Activated CD4-positive, CD25-positive, alpha-beta regulatory T cell treated with anti-CD3 and anti-CD28 coated beads, Interleukin-2, amount 50 U/mL, for 16 hours (primary cell): Measurements from ENCODE around the gene ZNF264.
"Not testable (repeated sequence)": the region's sequence is repeated elsewhere in the genome, so short reads cannot be mapped to it uniquely, and the experiment has no call there.

Experiments
- DNase-seq: peaks from one replicate; pipeline ENCODE4 v3.0.0-alpha.2; 2020; ENCODE audit warnings: low read depth, low spot score

Gene ZNF264

DNA sequence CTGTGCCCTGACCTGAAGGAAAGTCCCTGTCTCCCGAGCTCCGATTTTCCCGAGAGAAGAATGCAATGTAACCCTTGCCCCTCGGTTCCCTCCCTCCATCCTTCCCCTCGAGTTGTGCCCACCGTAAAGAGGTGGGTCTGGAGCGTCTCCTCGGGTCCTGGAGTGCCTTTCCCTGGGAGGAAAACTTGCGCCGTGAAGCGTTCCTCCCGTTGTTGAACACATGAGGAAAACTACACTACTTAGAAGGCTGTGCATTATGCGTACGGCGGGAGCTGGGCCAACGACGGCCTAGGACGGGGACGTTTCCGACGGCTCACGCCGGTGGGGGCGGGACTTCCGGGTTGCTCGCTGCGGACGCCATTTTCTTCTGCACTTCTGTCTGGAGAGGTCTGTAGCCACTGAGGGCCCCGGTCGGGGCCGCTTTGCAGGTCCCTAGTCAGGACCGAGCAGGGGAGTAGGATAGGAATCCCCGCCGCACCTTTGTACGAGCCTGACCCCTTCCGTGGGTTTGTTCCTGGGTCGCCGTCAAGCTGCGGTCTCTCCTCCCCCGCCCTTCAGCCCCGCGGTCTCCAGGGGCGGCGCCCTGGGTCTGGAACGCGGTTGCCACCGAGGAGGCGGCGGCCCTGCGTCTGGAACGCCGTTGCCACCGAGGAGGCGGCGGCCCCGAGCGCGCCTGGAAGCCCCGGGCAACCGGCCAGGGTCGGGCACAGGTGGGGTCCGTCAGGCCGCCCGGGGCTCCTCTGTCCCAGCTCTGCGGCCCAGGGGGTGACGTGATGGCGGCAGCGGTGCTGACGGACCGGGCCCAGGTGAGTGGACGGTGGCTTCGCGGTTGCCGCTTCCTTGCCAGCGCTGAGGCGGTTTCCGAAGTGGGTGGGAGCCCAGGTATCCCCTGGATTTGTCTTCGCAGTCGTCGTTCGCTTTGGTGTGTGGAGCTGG is at the start of gene ZNF264:
ZNF264 (plus strand) TSS at position 360 of the 936 bp plus-strand sequence; CDS start at position 774, 414 bp downstream.
- DNase-seq, result peak; percentile 75

DNA sequence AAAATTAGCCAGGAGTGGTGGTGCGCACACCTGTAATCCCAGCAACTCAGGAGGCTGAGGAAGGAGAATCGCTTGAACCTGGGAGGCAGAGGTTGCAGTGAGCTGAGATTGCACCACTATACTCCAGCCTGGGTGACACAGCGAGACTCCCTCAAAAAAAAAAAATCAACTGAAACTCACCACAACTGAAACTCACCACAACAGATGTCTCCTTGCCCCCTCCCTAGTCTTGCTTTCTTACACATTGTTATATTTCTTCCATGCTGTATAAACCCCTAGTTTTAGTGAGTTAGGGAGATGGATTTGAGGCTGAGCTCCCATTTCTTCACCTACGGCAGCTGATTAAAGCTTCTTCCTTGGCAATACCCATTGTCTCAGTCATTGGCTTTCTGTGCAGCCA is 49.6 kb upstream of the ZNF264 start:
- no peak for DNase-seq

- DNase-seq, result no peak
Measured at GRCh38 chr19:57152921-57153320, 38.4 kb upstream of the ZNF264 start.

GRCh38 chr19:57161985-57162539 is 29.2 kb upstream of the ZNF264 start:
- no peak for DNase-seq

- DNase-seq, result no peak
Measured at GRCh38 chr19:57165846-57166245, 25.5 kb upstream of the ZNF264 start.

DNA sequence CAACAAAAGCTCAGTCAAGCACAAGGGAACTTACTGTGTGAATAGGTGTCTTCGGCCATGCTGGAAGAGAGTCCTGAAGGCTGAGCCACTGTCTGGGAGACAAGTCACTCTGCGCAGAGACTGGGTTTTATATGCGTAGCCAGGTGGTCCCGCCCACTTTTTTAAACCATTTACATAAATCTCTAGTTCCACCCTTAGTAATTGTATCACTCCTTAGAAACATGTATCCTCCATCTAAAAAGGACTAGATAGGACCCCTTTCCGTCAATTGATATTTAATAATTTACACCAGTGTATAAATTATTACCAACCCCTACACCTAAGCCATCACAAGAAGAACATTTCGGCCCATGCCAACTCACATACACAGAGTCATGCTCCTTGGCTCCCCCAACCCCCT is 23.9 kb upstream of the ZNF264 start, which contains the start of gene DUXA:
DUXA (minus strand) TSS at position 101 of the 400 bp plus-strand sequence; CDS start at position 59, 42 bp downstream.
- no peak for DNase-seq

DNA sequence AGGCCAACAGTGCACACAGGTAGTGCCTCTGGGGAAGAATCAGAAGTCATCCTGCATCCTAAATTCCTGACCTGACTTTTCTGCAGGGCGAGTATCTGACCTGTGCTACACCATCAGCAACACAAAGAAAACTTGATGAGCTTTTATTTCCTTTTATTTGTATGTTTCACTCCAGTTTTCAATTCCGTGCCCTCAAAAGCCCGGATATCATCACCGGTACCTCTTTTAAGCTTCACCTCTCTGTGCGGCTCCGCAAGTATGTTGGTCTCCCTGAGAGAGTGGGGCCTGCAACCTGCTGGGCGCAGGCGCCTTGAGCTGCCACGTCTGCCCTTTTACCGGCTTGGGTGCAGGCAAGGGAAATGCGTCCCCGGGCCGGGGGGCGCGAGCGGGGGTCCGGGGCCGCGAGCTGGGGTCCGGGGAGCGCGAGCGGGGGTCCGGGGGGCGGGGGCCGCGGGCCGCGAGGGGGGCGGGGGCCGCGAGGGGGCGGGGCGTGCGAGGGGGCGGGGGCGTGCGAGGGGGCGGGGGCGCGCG is 19.7 kb upstream of the ZNF264 start:
- DNase-seq, result no peak

DNA sequence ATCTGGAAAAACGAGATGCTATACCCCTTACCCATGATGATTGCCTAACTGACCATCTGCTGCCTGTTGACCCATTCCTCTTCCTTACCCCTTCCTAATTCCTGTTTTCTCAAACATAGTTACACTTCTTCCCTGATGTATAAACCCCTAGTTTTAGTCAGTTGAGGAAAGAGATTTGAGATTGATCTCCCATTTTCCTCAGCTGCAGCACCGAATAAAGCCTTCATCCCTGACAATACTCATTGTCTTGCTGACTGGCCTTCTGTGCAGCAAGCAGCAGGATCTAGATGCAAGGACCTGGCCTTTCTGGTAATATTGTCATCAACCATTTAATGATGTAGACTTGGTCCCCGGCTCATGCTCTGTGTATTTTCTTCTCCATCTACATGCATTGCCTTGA is 999 bp upstream of the ZNF264 start:
- DNase-seq, result no peak

GRCh38 chr19:57192077-57192420 is 749 bp downstream of the ZNF264 start:
- no peak for DNase-seq

- no peak for DNase-seq
Measured at GRCh38 chr19:57192993-57193392, 1.7 kb downstream of the ZNF264 start.

DNA sequence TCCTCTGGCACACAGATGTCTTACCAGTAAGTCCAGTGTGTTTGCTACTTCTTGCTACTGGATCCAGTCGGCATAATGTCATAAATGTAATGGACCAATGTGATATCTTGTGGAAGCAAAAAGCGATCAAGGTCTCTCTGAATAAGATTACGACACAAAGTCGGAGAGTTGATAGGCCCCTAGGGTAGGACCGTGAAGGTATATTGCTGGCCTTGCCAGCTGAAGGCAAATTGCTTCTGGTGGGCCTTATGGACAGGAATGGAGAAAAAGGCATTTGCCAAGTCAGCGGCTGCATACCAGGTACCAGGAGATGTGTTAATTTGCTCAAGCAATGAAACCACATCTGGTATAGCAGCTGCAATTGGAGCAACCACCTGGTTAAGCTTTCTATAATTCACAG is 6.6 kb downstream of the ZNF264 start:
- not testable (repeated sequence) for DNase-seq

DNA sequence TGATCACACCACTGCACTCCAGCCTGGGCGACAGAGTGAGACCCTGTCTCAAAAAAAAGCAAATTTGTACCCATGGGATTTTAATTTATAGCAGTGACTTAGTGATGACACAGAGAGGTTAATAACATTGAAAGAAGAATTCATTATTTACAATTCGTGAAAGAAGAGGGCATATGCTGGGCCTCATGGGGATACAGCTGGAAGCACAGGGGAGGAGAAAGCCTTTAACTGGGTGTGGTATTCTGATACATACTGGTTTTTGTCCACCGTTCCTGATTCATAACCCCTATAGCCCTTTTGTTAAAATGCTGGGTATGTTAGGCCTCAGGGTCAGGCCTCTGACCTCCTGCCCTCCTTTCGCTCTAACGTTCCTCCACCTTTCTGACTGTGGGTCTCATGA is 10.9 kb downstream of the ZNF264 start:
- DNase-seq, result no peak

DNA sequence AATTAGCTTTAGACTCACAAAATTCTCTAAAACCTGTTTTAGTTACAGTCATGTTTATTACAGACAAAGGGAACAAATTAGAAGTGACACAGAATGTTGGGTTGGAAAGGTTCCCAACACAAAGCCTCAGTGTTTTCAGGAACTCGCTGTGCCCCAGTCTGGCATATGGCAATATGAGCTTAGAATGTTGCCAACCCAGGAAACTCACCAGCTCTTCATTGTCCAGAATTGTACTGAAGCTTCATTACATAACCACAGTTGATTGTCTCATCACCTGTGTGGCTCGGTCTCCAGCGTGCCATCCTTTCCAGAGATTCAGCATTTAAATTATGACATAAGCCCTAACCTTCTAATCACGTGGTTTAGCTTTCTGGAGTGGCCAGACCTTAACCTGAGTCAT is 19.1 kb downstream of the ZNF264 start:
- DNase-seq, result no peak

- DNase-seq, result no peak
Measured at GRCh38 chr19:57212109-57212508, 20.8 kb downstream of the ZNF264 start.

GRCh38 chr19:57227502-57227901 is 36.2 kb downstream of the ZNF264 start:
- DNase-seq, result no peak

- no peak for DNase-seq
Measured at GRCh38 chr19:57231686-57232085, 40.4 kb downstream of the ZNF264 start.

DNA sequence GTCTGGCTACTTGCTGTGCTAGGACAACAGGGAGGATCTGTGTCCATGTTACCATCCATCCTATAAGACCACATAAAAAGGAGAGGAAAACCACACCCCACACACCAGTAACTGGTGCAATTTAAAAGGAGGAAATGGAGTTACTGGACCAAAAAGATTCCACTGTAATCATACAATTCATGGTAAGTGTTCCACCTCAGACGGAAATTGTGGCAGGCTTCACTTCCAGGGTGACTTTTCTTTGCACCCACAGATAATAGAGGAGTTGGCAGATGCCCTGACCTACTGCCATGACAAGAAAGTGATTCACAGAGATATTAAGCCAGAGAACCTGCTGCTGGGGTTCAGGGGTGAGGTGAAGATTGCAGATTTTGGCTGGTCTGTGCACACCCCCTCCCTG is 41.9 kb downstream of the ZNF264 start:
- DNase-seq, result no peak

DNA sequence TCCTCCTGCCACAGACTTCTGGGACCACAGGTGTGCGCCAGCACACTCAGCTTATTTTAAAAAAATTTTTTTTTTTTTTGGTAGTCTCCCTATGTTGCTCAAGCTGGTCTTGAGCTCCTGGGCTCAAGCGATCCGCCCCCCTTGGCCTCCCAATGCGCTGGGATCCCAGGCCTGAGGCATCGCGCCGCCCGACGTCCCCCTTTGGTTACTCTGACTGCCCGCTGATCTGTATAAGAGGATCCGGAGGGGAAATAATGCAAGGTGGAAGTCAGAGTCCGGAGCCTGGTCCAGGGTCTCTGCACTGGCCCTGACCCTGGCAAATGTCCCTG is 48.6 kb downstream of the ZNF264 start:
- DNase-seq, result no peak

- DNase-seq, result peak; percentile 92
Measured at GRCh38 chr19:57240311-57241090, 49.2 kb downstream of the ZNF264 start, which contains the start of gene ZNF805. ZNF805 (plus strand) TSS chr19:57240632; CDS start chr19:57240892, 260 bp downstream.

DNA sequence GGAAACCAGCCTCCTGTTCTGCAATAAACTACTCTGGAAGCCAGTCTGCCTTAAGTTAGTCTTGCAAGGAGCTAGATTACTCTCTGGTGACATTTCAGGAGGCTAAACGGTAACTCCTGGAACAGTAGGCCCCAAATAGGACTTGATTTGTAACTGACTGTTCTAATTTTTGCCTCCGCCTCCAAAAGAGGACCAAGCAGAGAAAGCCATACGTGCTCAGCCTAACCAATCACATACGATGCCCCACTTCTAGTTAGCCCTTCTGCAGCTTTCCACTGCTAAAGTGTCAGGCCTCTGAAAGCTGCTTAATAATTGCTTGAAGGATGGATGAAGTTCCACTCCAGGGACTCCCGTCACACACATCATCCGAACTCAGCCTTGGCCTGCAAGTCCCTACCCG is 49.9 kb downstream of the ZNF264 start:
- DNase-seq, result no peak

DNA sequence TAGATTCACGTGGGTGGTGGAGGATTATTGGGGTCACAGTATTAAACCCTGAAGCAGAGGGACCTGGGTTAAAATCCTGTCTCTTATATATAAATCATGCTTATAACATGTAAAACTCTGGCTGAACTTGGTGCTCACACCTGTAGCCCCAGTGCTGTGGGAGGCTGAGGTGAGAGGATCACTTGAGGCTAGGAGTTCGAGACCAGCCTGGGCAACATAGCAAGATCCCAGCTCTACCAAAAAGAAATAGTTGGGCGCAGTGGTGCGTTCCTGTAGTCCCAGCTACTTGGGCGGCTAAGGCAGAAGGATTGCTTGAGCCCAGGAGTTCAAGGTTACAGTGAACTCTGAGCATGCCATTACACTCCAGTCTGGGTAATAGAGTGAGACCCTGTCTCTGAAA is 51.5 kb downstream of the ZNF264 start:
- DNase-seq, result no peak

- DNase-seq, result no peak
Measured at GRCh38 chr19:57244513-57244912, 53.2 kb downstream of the ZNF264 start.
